ENCODE data around the gene ACCSL.

Gene ACCSL

DNA sequence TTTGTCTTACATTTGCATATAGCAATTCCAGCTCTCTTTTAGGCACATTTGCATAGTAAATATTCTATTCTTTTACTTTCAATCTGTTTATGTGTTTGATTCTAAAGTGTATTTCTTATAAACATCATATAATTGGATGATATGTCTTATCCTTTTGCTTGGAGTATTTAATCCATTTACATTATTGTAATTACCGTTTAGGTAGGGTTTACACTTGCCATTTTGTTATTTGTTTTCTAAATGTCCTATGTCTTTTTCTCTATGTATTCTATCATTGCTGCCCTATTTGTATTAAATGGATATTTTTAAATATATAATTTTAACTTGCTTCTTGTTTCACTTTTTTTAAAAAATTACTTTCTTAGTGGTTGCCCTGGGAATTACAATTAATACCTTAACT, 22.8 kb upstream of the ACCSL start:
- no peak overlapping the region for H3K4me3 Mint-ChIP-seq

DNA sequence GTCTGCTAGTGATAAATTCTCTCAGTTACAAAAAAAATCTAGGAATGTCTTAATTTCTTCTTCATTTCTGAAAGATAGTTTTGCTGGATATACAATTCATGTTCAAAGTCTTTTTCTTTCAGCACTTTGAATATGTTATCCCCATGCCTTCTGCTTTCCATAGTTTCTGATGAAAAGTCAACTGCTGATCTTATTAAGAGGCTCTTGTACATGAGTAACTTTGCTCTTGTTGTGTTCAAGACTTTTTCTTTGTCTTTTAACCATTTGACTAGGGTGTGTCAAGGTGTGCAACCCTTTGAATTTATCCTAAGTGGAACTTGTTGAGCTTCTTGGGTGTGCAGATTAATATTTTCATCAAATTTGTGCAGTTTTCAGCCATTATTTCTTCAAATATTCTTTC, 22.1 kb upstream of the ACCSL start:
- Mint-ChIP-seq H3K9me3 (peaks cover 33% of the 10 kb centered on the region), H3K4me1 (peaks cover 10% of the 10 kb centered on the region), H3K36me3 (ENCODE audit: low read depth) (no peaks in the 10 kb centered on the region), H3K27me3 (ENCODE audit: low read depth) (peaks cover 13% of the 10 kb centered on the region), H3K4me3 (no peak overlapping the region), H3K27ac (no peak overlapping the region)
- TF ChIP-seq, protein P1, sequence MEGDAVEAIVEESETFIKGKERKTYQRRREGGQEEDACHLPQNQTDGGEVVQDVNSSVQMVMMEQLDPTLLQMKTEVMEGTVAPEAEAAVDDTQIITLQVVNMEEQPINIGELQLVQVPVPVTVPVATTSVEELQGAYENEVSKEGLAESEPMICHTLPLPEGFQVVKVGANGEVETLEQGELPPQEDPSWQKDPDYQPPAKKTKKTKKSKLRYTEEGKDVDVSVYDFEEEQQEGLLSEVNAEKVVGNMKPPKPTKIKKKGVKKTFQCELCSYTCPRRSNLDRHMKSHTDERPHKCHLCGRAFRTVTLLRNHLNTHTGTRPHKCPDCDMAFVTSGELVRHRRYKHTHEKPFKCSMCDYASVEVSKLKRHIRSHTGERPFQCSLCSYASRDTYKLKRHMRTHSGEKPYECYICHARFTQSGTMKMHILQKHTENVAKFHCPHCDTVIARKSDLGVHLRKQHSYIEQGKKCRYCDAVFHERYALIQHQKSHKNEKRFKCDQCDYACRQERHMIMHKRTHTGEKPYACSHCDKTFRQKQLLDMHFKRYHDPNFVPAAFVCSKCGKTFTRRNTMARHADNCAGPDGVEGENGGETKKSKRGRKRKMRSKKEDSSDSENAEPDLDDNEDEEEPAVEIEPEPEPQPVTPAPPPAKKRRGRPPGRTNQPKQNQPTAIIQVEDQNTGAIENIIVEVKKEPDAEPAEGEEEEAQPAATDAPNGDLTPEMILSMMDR (IDR thresholded peaks at IDR 0.05; ENCODE audit: unreplicated experiment in 3 of 3), result no peak

More for the DNA sequence above, 22.8 kb upstream of the ACCSL start:
- TF ChIP-seq, protein P1 (IDR thresholded peaks at IDR 0.05; ENCODE audit: unreplicated experiment in 3 of 3), result no peak
- no peaks in the 10 kb centered on the region for H3K36me3 Mint-ChIP-seq (ENCODE audit: low read depth)
- no peak overlapping the region for H3K27ac Mint-ChIP-seq
- peaks cover 2% of the 10 kb centered on the region for H3K4me1 Mint-ChIP-seq
- peaks cover 33% of the 10 kb centered on the region for H3K9me3 Mint-ChIP-seq
- H3K27me3 Mint-ChIP-seq (ENCODE audit: low read depth), result peaks cover 13% of the 10 kb centered on the region

DNA sequence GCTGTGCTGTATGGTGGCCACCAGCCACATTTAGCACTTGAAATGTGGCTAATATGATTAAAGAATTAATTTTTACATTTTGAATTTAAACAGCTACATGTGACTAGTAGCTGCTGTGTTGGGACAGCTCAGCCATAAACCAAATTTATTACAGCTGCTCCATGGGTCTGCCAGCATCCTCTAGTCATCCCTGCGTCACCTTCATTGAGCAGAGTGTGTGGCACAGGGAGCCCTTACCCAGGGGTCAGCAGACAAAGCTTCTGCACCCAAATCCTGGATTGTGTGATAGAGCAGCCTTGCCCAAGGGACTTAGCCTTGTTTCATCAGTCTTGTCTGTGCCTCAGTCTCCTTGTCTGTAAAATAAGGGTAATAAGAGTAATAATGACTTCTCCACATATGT, 19.4 kb upstream of the ACCSL start:
- Mint-ChIP-seq H3K36me3 (ENCODE audit: low read depth) (no peaks in the 10 kb centered on the region), H3K9me3 (peaks cover 17% of the 10 kb centered on the region), H3K27me3 (ENCODE audit: low read depth) (peaks cover 8% of the 10 kb centered on the region), H3K4me1 (peaks cover 36% of the 10 kb centered on the region), H3K4me3 (no peak overlapping the region), H3K27ac (peak overlapping the region in 1 of 3 experiments; percentile 96)
- TF ChIP-seq, protein P1 (IDR thresholded peaks at IDR 0.05; ENCODE audit: unreplicated experiment in 3 of 3), result no peak

DNA sequence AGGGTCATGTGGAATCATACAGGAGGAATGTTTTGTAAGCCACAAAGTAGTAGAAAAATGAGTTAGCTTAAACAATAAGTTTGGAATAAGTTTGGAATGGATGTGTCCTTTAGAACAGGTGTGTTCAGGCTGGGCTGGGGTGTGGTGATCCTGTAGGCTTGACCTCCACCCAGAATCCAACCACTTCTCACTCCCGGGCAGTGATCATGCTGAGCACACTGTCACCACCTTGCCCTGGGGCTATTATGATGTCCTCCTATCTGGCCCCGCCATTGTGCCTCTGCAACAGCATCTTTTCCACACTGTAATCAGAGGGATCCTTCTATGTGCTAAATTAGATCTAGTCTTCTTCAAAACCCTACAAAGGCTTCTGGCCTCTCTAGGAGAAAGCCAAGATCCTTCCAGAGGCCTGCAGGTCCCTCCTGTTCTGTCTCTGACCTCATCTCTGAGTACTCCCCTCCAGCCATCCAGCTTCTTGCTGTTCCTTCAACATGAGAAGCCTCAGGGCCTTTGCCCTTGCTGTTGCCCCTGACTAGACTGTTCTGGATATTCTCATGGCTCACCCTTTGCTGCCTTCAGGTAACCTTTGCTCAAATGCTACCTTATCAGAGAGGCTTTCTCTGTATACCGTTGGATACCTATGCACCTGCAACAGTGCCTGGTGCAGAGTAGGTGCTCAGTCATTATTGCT, 18.8 kb upstream of the ACCSL start:
- Mint-ChIP-seq H3K36me3 (ENCODE audit: low read depth) (no peaks in the 10 kb centered on the region), H3K27me3 (ENCODE audit: low read depth) (peaks cover 8% of the 10 kb centered on the region), H3K4me1 (peaks cover 39% of the 10 kb centered on the region), H3K4me3 (no peak overlapping the region), H3K9me3 (peaks cover 13% of the 10 kb centered on the region), H3K27ac (peak overlapping the region in 2 of 3 experiments; percentile 19 to 96)
- TF ChIP-seq, protein P1 (IDR thresholded peaks at IDR 0.05; ENCODE audit: unreplicated experiment in 3 of 3), result no peak

DNA sequence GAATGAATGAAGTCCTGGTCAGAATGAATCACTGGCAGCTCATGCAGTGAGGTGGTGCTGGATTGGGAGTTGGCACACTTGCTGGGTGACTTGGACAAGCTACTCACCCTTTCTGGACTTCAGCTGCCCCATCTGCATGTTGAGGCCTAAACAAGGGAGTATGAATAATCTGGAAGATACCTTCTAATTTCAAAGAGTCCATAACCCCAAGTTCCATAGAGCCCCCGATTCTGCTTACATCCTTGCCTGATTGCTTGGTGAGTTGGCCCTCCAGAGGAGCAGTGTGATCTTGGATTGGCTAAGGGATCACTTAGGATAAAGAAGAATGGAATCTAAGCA, 18.3 kb upstream of the ACCSL start:
- Mint-ChIP-seq H3K4me3 (no peak overlapping the region), H3K27me3 (ENCODE audit: low read depth) (peaks cover 8% of the 10 kb centered on the region), H3K4me1 (peaks cover 39% of the 10 kb centered on the region), H3K27ac (peak overlapping the region in 2 of 3 experiments; percentile 19 to 96), H3K36me3 (ENCODE audit: low read depth) (no peaks in the 10 kb centered on the region), H3K9me3 (peaks cover 13% of the 10 kb centered on the region)
- TF ChIP-seq, protein P1 (IDR thresholded peaks at IDR 0.05; ENCODE audit: unreplicated experiment in 3 of 3), result no peak
